Fibroblast of pulmonary artery (primary cell): ENCODE results near the gene ARAP3.
"Not testable (repeated sequence)": the region's sequence is repeated elsewhere in the genome, so short reads cannot be mapped to it uniquely, and the experiment has no call there.

Experiments used
- DNase-seq: peaks from one replicate; pipeline ENCODE4 v3.0.0-alpha.2; 2010; ENCODE audit warnings: low read depth
- H3K4me3 ChIP-seq: replicated peaks from 2 replicates; pipeline ENCODE4 v1.5.1; 2011; ENCODE audit warnings: low read depth, mild to moderate bottlenecking, control low read depth, low read length, moderate library complexity
- CTCF ChIP-seq: IDR thresholded peaks from 2 replicates; pipeline ENCODE4 v1.5.1; 2011; ENCODE audit warnings: mild to moderate bottlenecking, control low read depth, low read length, inconsistent platforms; ENCODE audit errors: missing control alignments

ARAP3 gene

GRCh38 chr5:141618030-141618803 lies 63.8 kb downstream of the ARAP3 start:
- TF ChIP-seq CTCF: no peak
- DNase-seq: no peak
- peak overlapping the region; percentile 85 for H3K4me3 ChIP-seq

GRCh38 chr5:141617682-141618029 lies 64.4 kb downstream of the ARAP3 start:
- DNase-seq: no peak
- no peak for TF ChIP-seq CTCF
- H3K4me3 ChIP-seq: peak overlapping the region; percentile 85

- no peak for DNase-seq
- TF ChIP-seq CTCF: no peak
- H3K4me3 ChIP-seq: peak overlapping the region; percentile 85
Measured at GRCh38 chr5:141617128-141617527, 64.9 kb downstream of the ARAP3 start.

- H3K4me3 ChIP-seq: no peak overlapping the region
- no peak for DNase-seq
- TF ChIP-seq CTCF: no peak
Measured at GRCh38 chr5:141615991-141616720, 65.9 kb downstream of the ARAP3 start.

GRCh38 chr5:141613344-141613743 lies 68.7 kb downstream of the ARAP3 start:
- no peak for TF ChIP-seq CTCF
- H3K4me3 ChIP-seq: no peak overlapping the region
- DNase-seq: no peak

- no peak for DNase-seq
- H3K4me3 ChIP-seq: no peak overlapping the region
Measured at GRCh38 chr5:141611289-141611688, 70.7 kb downstream of the ARAP3 start.

GRCh38 chr5:141609921-141610320 lies 72.1 kb downstream of the ARAP3 start:
- not testable (repeated sequence) for H3K4me3 ChIP-seq, DNase-seq

More at GRCh38 chr5:141611289-141611688, 70.7 kb downstream of the ARAP3 start:
- TF ChIP-seq CTCF: no peak
